ENCODE measurements around the gene SERPINA4.

Gene SERPINA4

GRCh38 chr14:94542811-94543440, 18.3 kb upstream of the SERPINA4 start:
- DNase-seq = no peak

GRCh38 chr14:94543449-94544124, 17.7 kb upstream of the SERPINA4 start:
- DNase-seq = no peak

- no peak for DNase-seq
Observed at GRCh38 chr14:94544726-94545125, 16.5 kb upstream of the SERPINA4 start.

- no peak for DNase-seq
Observed at GRCh38 chr14:94545131-94545841, 16.0 kb upstream of the SERPINA4 start.

GRCh38 chr14:94547151-94547680, 14.0 kb upstream of the SERPINA4 start:
- DNase-seq = no peak

- DNase-seq = no peak
Observed at GRCh38 chr14:94547726-94548125, 13.5 kb upstream of the SERPINA4 start.

- no peak for DNase-seq
Observed at GRCh38 chr14:94548131-94548998, 12.9 kb upstream of the SERPINA4 start.

- DNase-seq = peak; percentile 73 to 77
Observed at GRCh38 chr14:94548999-94549985, 11.9 kb upstream of the SERPINA4 start.

- no peak for DNase-seq
Observed at GRCh38 chr14:94550041-94550440, 11.2 kb upstream of the SERPINA4 start.

- no peak for DNase-seq
Observed at GRCh38 chr14:94555991-94556390, 5.3 kb upstream of the SERPINA4 start.

- DNase-seq = no peak
Observed at GRCh38 chr14:94557327-94557726, 3.9 kb upstream of the SERPINA4 start.

GRCh38 chr14:94558842-94559241, 2.4 kb upstream of the SERPINA4 start:
- DNase-seq = no peak

GRCh38 chr14:94559638-94560290, 1.5 kb upstream of the SERPINA4 start:
- DNase-seq = no peak

GRCh38 chr14:94560291-94560665, 964 bp upstream of the SERPINA4 start:
- DNase-seq = no peak

- DNase-seq = no peak
Observed at GRCh38 chr14:94561656-94562010, 391 bp downstream of the SERPINA4 start.

- DNase-seq = no peak
Observed at GRCh38 chr14:94562022-94562421, 780 bp downstream of the SERPINA4 start.

- no peak for DNase-seq
Observed at GRCh38 chr14:94562941-94563883, 2.0 kb downstream of the SERPINA4 start.

- DNase-seq = no peak
Observed at GRCh38 chr14:94564381-94564780, 3.1 kb downstream of the SERPINA4 start.

- DNase-seq = no peak
Observed at GRCh38 chr14:94568186-94568585, 6.9 kb downstream of the SERPINA4 start.

All from activated CD4-positive, alpha-beta T cell treated with anti-CD3 and anti-CD28 coated beads, Interleukin-2, amount 50 U/mL, for 48 hours (primary cell).